ENCODE results near the gene MTOR.
"Not testable (repeated sequence)": the region's sequence is repeated elsewhere in the genome, so short reads cannot be mapped to it uniquely, and the experiment has no call there.

MTOR gene

GRCh38 chr1:11214698-11215380 is 47.5 kb downstream of the MTOR start:
- no peak for DNase-seq

DNA sequence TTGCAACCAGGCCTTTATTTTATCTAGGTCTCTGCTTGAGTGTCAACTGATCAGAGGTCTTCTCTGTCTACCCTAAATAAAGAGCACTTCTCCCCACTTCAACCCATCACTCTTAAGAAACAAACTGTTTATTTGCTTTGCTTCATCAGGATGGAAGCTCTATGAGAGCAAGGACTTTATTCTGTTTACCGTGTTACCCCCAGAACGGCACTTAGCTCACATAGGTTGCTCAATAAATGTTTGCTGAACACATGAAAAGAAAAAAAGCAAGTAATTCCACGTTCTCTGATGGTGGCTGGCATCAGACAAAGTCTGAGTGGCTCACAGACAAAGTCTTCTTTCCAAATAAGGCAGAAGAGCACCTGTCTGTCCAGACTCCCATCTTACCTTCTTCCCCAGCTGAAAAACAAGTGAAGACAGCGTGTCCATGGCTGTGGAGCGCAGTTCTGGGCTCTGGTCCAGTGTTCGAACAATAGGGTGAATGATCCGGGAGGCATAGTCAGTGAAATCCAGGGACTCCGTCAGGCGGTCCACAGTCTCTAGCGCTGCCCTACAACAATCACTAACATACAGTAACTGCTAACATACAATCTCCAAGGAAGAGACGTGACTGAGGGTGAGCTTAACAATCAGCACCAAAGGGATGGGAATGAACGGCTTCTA is 50.3 kb downstream of the MTOR start:
- DNase-seq: no peak

- DNase-seq: no peak
These were observed 50.9 kb downstream of the MTOR start for GRCh38 chr1:11211461-11211860.

DNA sequence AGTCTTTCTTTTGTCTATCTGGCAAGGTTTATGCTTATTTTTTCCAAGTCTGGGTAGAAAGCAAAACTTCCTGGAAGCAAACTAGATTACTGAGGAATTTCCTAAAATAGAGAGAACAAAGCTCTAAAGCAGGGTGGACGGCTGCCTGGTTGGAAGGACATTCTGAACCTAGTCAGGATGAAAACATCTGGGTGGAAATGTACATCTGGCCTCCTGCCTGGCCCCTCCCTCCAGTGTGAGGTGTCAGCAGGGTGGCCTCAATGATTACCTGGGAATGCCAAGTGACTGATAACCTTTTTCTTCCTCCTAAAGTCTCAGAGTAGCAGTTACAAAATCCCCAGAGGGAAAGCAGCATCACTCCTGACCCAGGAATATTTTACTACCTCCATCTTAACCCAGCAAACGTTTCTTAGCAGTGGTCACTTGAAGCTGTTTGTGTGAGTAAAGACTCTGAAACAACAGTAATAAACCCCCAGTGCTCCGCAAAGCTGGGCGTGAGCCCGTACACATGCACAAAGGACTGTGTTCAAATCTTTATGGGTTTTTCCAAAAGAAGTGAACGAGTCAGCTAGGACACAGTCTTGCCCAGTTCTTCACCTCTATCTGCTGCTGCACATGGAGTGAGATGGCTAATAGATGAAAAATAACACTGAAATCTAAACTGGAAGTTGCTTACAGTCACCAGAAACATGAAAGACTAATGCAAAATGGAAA is 54.3 kb downstream of the MTOR start:
- no peak for DNase-seq

GRCh38 chr1:11204396-11205190 is 57.8 kb downstream of the MTOR start:
- DNase-seq: no peak

- no peak for DNase-seq
These were observed 63.3 kb downstream of the MTOR start for GRCh38 chr1:11198851-11199594.

- no peak for DNase-seq
These were observed 64.1 kb downstream of the MTOR start for GRCh38 chr1:11198257-11198656.

DNA sequence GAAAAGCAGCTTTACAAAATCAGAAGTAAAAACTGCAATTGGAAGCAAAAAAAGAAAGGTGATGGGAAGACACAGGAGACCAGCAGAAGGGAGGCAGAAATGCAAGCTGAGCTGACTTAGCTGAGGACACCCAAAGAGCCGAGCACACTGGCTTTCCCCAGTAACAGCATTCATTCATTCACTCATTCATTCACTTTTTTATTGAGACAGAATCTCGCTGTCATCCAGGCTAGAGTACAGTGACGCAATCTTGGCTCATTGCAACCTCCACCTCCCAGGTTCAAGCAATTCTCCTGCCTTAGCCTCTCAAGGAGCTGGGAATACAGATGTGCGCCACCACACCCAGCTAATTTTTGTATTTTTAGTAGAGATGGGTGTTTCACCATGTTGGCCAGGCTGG is 65.0 kb downstream of the MTOR start:
- DNase-seq: no peak

GRCh38 chr1:11196945-11197344 is 65.4 kb downstream of the MTOR start:
- DNase-seq: no peak

DNA sequence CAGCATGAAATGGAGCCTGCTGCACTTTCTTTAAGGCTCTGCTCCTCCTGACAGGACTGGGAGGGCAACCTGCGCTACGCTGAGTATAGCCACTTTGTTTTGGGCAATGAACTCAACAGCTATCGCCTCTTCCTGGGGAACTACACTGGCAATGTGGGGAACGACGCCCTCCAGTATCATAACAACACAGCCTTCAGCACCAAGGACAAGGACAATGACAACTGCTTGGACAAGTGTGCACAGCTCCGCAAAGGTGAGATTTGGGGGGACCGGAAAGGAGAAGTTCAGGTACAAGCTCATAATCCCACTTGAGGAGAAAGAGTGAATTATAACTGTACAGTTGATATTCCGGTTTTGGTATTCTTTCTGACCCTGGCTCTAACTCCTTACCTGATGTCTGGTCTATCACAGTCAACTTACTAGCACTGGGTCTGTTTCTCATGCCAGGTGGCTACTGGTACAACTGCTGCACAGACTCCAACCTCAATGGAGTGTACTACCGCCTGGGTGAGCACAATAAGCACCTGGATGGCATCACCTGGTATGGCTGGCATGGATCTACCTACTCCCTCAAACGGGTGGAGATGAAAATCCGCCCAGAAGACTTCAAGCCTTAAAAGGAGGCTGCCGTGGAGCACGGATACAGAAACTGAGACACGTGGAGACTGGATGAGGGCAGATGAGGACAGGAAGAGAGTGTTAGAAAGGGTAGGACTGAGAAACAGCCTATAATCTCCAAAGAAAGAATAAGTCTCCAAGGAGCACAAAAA is 67.8 kb downstream of the MTOR start:
- DNase-seq: no peak

GRCh38 chr1:11193376-11193775 is 69.0 kb downstream of the MTOR start:
- no peak for DNase-seq

DNA sequence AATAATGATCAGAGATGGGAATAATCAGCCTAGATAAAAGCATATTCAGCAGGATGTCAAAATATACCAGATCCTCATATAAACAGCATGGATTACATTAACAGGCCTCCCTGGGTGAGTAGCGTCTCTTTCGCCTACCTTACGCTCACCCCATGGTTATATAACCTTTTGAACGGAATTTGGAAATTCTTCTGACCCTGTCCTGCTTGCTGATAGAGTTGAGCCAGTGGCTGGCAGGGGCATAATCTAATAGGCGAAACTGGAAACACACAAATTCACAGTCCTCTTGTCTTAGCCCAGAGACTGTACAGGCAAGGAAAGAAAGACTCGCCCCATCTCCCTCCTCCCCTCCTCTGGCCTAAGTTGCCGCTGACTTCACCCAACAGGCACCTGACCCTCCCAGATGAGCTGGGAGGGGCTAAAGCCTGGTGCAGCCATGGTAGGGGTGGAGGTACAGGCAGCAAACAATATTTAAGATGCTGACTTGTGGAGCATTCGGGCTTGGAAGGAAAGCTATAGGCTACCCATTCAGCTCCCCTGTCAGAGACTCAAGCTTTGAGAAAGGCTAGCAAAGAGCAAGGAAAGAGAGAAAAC is 73.4 kb downstream of the MTOR start, which contains the start of gene ANGPTL7:
Gene ANGPTL7, plus strand, starts transcription at position 498 of the 594 bp plus-strand sequence. CDS start 225 bp downstream, outside the sequence.
- no peak for DNase-seq

GRCh38 chr1:11188381-11188780 is 74.0 kb downstream of the MTOR start:
- DNase-seq: no peak

- DNase-seq: no peak
These were observed 74.4 kb downstream of the MTOR start for GRCh38 chr1:11187931-11188330.

DNA sequence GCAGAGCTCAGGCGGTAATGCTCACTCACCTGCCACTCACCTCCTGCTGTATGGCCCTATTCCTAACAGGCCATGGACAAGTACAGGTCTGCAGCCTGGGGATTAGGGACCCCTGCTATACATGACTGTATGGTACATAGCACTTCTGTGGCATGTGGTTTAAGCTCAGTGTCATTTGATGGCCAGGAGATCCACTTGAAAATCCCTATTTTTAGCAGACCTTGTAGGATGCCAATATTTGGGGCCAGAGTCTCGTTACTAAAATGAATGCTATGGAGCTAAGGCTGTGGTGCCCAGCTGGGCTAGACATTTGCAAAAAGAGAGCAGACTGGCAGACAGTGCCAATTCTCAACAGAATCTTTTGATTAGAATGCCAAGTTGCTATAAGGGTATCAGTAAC is 74.9 kb downstream of the MTOR start:
- DNase-seq: no peak

DNA sequence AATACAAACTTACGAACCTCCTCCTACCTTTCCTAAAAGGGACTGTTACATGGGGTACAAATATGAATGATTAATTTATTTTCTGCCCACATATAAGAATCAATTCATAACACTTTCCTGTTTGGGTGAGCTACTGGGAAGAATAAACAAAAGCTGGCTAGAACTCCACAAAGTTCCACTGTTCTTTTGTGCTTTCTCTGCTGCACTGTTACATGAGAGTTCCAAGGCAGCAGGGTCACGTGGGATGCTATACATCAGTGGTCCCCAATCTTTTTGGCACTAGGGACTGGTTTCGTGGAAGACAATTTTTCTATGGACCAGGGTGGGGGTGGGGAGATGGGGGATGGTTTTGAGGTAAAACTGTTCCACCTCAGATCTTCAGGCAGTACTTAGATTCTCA is 75.4 kb downstream of the MTOR start:
- DNase-seq: no peak

- no peak for DNase-seq
These were observed 77.4 kb downstream of the MTOR start for GRCh38 chr1:11184973-11185372.

DNA sequence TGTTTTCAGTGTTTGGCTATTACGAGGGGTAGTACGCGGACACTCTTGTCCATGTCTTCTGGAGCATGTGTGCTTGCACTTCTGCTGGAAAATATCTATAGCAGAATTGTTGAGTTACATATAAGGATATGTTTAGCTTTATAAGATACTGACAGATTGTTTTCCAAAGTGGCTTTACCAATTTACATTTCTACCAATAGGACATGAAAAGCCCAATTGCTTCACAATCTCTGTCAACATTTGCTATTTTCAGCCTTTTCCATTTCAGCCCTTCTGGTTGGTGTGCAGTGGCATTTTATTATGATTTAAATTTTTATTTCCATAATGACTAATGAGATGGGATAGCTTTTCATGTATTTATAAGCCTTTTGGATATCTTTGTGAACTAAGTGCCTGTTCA is 79.5 kb downstream of the MTOR start:
- DNase-seq: no peak

- DNase-seq: no peak
These were observed 82.0 kb downstream of the MTOR start for GRCh38 chr1:11180342-11180744.

DNA sequence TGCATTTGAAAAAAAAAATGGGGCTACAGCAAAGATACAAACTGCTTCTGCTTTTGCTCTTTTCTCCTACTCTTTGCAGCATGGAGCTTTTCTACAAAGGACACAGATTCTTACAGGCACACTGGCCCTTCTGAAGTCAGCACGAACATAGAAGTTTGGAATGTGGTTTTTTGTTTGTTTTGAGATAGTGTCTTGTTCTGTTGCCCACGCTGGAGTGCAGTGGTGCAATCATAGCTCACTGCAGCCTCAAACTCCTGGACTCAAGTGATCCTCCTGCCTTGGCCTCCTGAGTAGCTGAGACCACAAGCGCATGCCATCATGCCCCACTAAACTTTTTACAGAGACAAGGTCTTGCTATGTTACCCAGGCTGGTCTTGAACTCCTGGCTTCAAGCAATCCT is 82.6 kb downstream of the MTOR start:
- not testable (repeated sequence) for DNase-seq

- DNase-seq: no peak
These were observed 83.2 kb downstream of the MTOR start for GRCh38 chr1:11179125-11179524.

All from activated naive CD4-positive, alpha-beta T cell treated with Interleukin-2 at 50 U/mL for 16 hours (primary cell).